Measurements from ENCODE around the gene AGBL3.

DNA sequence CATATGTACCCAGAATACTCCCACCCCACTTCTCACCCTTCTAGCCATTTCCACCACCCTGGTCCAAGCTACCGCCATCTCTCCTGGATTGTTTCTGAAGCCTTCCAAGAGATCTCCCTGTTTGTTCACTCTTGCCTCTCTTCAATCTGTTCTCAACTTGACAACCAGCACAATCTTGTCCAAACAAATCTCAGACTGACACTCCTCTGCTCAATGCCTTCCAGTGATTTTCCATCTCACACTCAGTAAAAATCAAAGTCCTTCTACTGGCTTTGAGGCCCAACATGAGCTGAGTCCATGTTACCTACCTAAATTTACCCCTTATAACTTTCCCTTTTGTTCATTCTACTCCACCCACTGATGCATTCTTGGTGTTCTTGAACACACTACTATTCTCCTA is 128.3 kb downstream of the AGBL3 start:
- TF ChIP-seq POLR2A (IDR thresholded peaks at IDR 0.05): no peak
- TF ChIP-seq, protein P1, sequence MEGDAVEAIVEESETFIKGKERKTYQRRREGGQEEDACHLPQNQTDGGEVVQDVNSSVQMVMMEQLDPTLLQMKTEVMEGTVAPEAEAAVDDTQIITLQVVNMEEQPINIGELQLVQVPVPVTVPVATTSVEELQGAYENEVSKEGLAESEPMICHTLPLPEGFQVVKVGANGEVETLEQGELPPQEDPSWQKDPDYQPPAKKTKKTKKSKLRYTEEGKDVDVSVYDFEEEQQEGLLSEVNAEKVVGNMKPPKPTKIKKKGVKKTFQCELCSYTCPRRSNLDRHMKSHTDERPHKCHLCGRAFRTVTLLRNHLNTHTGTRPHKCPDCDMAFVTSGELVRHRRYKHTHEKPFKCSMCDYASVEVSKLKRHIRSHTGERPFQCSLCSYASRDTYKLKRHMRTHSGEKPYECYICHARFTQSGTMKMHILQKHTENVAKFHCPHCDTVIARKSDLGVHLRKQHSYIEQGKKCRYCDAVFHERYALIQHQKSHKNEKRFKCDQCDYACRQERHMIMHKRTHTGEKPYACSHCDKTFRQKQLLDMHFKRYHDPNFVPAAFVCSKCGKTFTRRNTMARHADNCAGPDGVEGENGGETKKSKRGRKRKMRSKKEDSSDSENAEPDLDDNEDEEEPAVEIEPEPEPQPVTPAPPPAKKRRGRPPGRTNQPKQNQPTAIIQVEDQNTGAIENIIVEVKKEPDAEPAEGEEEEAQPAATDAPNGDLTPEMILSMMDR (IDR thresholded peaks at IDR 0.05): no peak

Data from uterus (tissue), 2 donors.